HCT116 (cell line): Measurements from ENCODE around the gene HDAC11. TPM values are rescaled to one million over a fixed set of nuclear protein-coding genes. Genes with fewer than 3 reads are reported as not detected.

ENCODE experiments used
- ATAC-seq: fragments of 200-7000 bp; cut with Tn5 transposase; 2 replicates; pipeline ENCODE4 v1.9.1; 2020; ENCODE audit warnings: mild to moderate bottlenecking, moderate library complexity
- BruUV-seq: library from RNA; stranded (reverse); fragments of 400-500 nt; replicated peaks from 2 replicates; lab custom pipeline; 2021; lab: Mats Ljungman, UMichigan
- CTCF ChIA-PET: fragments of 300-600 bp; sonication (Branson Sonifier 250); formaldehyde crosslinking; loops from one replicate; lab custom pipeline; 2021; ENCODE audit warnings: antibody characterized with exemption; lab: Charles Lee
- POLR2A ChIA-PET: fragments of 300-600, 350-600 bp; sonication (Branson Sonifier 250); formaldehyde crosslinking; loops from one replicate; lab custom pipeline; 2021; ENCODE audit warnings: antibody characterized with exemption; lab: Charles Lee
- RAD21 ChIA-PET, 2 experiments: fragments of 300-600 bp; sonication (Branson Sonifier 250); formaldehyde crosslinking; loops; one replicate each; lab custom pipeline; 2023; ENCODE audit warnings: low total read pairs in 2 of 2; ENCODE audit not compliant: uncharacterized antibody in 2 of 2, unreplicated experiment in 2 of 2, low non-redundant PET in 1 of 2; lab: Charles Lee
- DNase-seq: peaks from one replicate; pipeline ENCODE4 v3.0.0-alpha.2; 2010; ENCODE audit warnings: low read depth, low spot score
- H2AFZ ChIP-seq: fragments of 200-600 bp; shearing (Covaris generic), sonication (generic); 2 replicates; pipeline ENCODE4 v1.6.1; 2017; ENCODE audit warnings: low read depth, mixed run types, mixed read lengths, antibody characterized with exemption, low read length; ENCODE audit not compliant: poor library complexity, severe bottlenecking
- H3K27ac ChIP-seq: 2 replicates; pipeline ENCODE4 v1.5.1; 2012; ENCODE audit warnings: low read depth, low read length
- H3K27me3 ChIP-seq: fragments of 200-600 bp; sonication (generic); 2 replicates; pipeline ENCODE4 v1.6.1; 2016; ENCODE audit warnings: mixed run types, low read length, mixed read lengths; ENCODE audit not compliant: insufficient read depth
- H3K36me3 ChIP-seq, 2 experiments: fragments of 200-500 bp in 1 of 2; fragments of 200-600 bp in 1 of 2; sonication (Bioruptor generic) in 1 of 2; sonication (generic) in 1 of 2; 2 replicates each; pipeline versions ENCODE4 v1.5.1 to v1.6.1; 2014 to 2016; ENCODE audit warnings: low read length in 2 of 2, inconsistent platforms in 1 of 2, mixed read lengths in 1 of 2, mixed run types in 1 of 2; ENCODE audit not compliant: insufficient read depth in 2 of 2, control insufficient read depth in 1 of 2
- H3K4me1 ChIP-seq, 2 experiments: fragments of 200-600 bp in 1 of 2; sonication (generic) in 1 of 2; 2 replicates each; pipeline versions ENCODE4 v1.5.1 to v1.6.1; 2012 to 2017; ENCODE audit warnings: low read length in 2 of 2, inconsistent platforms in 1 of 2, mild to moderate bottlenecking in 1 of 2, mixed read lengths in 1 of 2, mixed run types in 1 of 2, moderate library complexity in 1 of 2; ENCODE audit not compliant: insufficient read depth in 2 of 2, control insufficient read depth in 1 of 2
- H3K4me2 ChIP-seq: fragments of 200-600 bp; sonication (generic); 2 replicates; pipeline ENCODE4 v1.6.1; 2017; ENCODE audit warnings: mixed run types, low read length, mixed read lengths
- H3K4me3 ChIP-seq, 2 experiments: fragments of 200-600 bp in 1 of 2; sonication (generic) in 1 of 2; replicated peaks in 1 of 2; 2 replicates each; pipeline ENCODE4 v1.5.1; 2011 to 2016; ENCODE audit warnings: low read length in 2 of 2, control low read depth in 1 of 2, low read depth in 1 of 2, mild to moderate bottlenecking in 1 of 2, mixed read lengths in 1 of 2, mixed run types in 1 of 2
- H3K79me2 ChIP-seq: fragments of 200-600 bp; sonication (generic); 2 replicates; pipeline ENCODE4 v1.6.1; 2017; ENCODE audit warnings: mild to moderate bottlenecking, mixed run types, low read length, moderate library complexity, mixed read lengths; ENCODE audit not compliant: insufficient read depth
- H3K9ac ChIP-seq: fragments of 200-600 bp; sonication (generic); 2 replicates; pipeline ENCODE4 v1.6.1; 2016; ENCODE audit warnings: low read length, mixed read lengths
- H3K9me2 ChIP-seq: fragments of 200-600 bp; sonication (generic), shearing (Covaris generic); 2 replicates; pipeline ENCODE4 v1.6.1; 2017; ENCODE audit warnings: mixed run types, mild to moderate bottlenecking, moderate library complexity; ENCODE audit not compliant: insufficient read depth
- H3K9me3 ChIP-seq, 2 experiments: fragments of 200-500 bp in 1 of 2; fragments of 200-600 bp in 1 of 2; sonication (Bioruptor generic) in 1 of 2; sonication (generic) in 1 of 2; 2 replicates each; pipeline ENCODE4 v1.6.1; 2014 to 2017; ENCODE audit warnings: low read length in 2 of 2, mixed read lengths in 2 of 2, inconsistent platforms in 1 of 2, low read depth in 1 of 2, mild to moderate bottlenecking in 1 of 2, mixed run types in 1 of 2, moderate library complexity in 1 of 2; ENCODE audit not compliant: control insufficient read depth in 1 of 2, insufficient read depth in 1 of 2
- H4K20me1 ChIP-seq: fragments of 200-600 bp; sonication (generic), shearing (Covaris generic); 2 replicates; pipeline ENCODE4 v1.6.1; 2017; ENCODE audit warnings: mixed run types, mild to moderate bottlenecking, moderate library complexity; ENCODE audit not compliant: insufficient read depth
- CBX3 ChIP-seq: IDR thresholded peaks from 2 replicates; pipeline ENCODE4 v1.6.1; 2012; ENCODE audit warnings: low read depth
- EGR1 ChIP-seq: IDR thresholded peaks from 2 replicates; pipeline ENCODE4 v1.6.1; 2012; ENCODE audit warnings: low read depth
- POLR2A ChIP-seq: IDR thresholded peaks from 2 replicates; pipeline ENCODE4 v1.7.0; 2011; ENCODE audit warnings: borderline replicate concordance; ENCODE audit not compliant: insufficient read depth, insufficient read length; ENCODE audit errors: extremely low read depth
- POLR2AphosphoS5 ChIP-seq: IDR thresholded peaks from 2 replicates; pipeline ENCODE4 v1.6.1; 2011; ENCODE audit warnings: mild to moderate bottlenecking, low read depth, low read length, moderate library complexity
- RAD21 ChIP-seq: IDR thresholded peaks from 2 replicates; pipeline ENCODE4 v1.6.1; 2012; ENCODE audit warnings: low read depth, mild to moderate bottlenecking
- SP1 ChIP-seq: IDR thresholded peaks from 2 replicates; pipeline ENCODE4 v1.6.1; 2012; ENCODE audit warnings: low read depth
- SRF ChIP-seq: IDR thresholded peaks from 2 replicates; pipeline ENCODE4 v1.6.1; 2012; ENCODE audit warnings: low read depth
- TCF7L2 ChIP-seq: IDR thresholded peaks from 2 replicates; pipeline ENCODE4 v1.7.0; 2011; ENCODE audit warnings: borderline replicate concordance, inconsistent platforms; ENCODE audit not compliant: insufficient read depth, insufficient read length; ENCODE audit errors: extremely low read depth
- ZNF274 ChIP-seq: fragments of 200-500 bp; sonication (Bioruptor generic); IDR thresholded peaks from 2 replicates; pipeline ENCODE4 v1.6.1; 2014; ENCODE audit warnings: mild to moderate bottlenecking, low read depth, low read length, inconsistent platforms
- intact Hi-C: fragments of 100-400 bp; cut with micrococcal nuclease; formaldehyde crosslinking; loops from 2 replicates; pipeline ENCODE4 v1.10.0; 2022
- total RNA-seq: library from RNA; stranded (reverse); gene quantifications from one replicate; pipeline ENCODE4 v1.2.1, GENCODE V29; 2021; ENCODE audit not compliant: unreplicated experiment
- TF ChIP-seq, protein P1 (sequence below): IDR thresholded peaks from 2 replicates; pipeline ENCODE4 v1.6.1; 2012
- TF ChIP-seq, protein P2 (sequence below): IDR thresholded peaks from 2 replicates; pipeline ENCODE4 v1.6.1; 2012; ENCODE audit warnings: low read depth
- TF ChIP-seq, protein P3 (sequence below), 3 experiments: fragments of 200-600 bp in 1 of 3; sonication (generic) in 1 of 3; IDR thresholded peaks in 2 of 3; conservative IDR thresholded peaks in 1 of 3; 2 replicates each; pipeline ENCODE4 v1.5.1; 2012 to 2017; ENCODE audit warnings: low read depth in 2 of 3, low read length in 2 of 3, antibody characterized with exemption in 1 of 3, borderline replicate concordance in 1 of 3, control low read depth in 1 of 3, mild to moderate bottlenecking in 1 of 3, mixed read lengths in 1 of 3, mixed run types in 1 of 3, moderate library complexity in 1 of 3; ENCODE audit not compliant: insufficient read depth in 1 of 3

The HDAC11 gene
- total RNA-seq, 1 experiment from 2014 or later = 16.1 TPM

DNA sequence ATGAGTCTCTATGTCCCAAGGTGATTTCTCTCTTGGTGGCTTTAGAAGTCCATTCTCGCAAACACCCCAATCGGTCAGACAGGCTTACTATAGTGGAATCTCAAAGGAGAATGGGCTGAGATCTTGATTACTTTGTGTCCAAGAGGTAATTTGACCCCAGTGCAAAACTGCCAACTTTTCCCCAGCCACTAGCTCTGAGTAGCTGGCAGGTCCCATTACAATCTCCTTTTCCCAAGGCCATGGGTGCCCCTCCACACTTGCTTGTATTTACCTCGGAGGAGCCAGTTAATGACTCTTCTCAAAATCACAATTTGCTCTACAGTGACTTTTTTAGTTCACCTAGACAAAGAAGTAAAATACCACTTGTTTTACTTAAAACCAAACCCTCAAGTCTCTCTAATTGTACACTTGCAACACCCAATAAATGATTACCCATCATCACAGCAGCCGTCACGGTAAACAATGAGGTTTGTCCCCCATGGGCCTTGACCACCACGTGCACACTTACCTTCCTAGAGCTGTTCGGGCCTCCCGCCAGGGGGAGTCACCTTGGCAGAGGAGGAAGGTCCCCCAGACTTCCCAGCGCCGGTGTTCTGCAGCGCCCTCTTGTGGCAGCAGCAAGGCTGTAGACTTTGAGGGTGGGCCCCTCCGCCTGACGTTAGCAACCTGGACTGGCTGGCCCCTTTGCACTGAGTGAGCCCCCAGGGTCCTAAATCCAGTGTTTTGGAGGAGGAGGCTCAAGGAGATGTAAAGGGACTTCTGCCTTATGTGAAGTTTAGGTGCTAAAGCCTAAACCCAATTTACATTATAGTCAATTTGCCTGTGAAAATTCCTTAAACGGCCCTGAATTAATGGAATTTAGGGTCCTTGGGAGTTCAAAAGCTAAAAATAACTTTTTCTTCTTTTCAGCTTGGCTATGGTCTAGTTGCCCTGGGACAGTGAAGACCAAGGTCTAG, 18.7 kb upstream of the HDAC11 start:
- peaks cover 2 to 8% of the 10 kb centered on the region in 2 experiments; a peak in 3 of 4 replicates for H3K4me1 ChIP-seq
- no peaks in the 10 kb centered on the region for H3K9me2 ChIP-seq
- no peaks in the 10 kb centered on the region for H3K27me3 ChIP-seq
- RAD21 ChIA-PET = interaction anchor here (0.5 to 1.2 kb wide), 4 partner anchors 9 to 369 kb away, joined by 3 to 7 read pairs (median 4); no protein-coding TSS in a partner anchor
- H3K9me3 ChIP-seq = no peaks in the 10 kb centered on the region
- TF ChIP-seq POLR2A = no peak
- TF ChIP-seq SRF = no peak
- TF ChIP-seq, protein P1, sequence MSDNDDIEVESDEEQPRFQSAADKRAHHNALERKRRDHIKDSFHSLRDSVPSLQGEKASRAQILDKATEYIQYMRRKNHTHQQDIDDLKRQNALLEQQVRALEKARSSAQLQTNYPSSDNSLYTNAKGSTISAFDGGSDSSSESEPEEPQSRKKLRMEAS = peak; percentile 92
- TF ChIP-seq RAD21 = peak; percentile 80
- no peak for TF ChIP-seq POLR2AphosphoS5
- 0 out of 2 replicates have a peak, but pooled peaks have one; percentile 70 for TF ChIP-seq CBX3
- no peak for TF ChIP-seq SP1
- TF ChIP-seq, protein P2, sequence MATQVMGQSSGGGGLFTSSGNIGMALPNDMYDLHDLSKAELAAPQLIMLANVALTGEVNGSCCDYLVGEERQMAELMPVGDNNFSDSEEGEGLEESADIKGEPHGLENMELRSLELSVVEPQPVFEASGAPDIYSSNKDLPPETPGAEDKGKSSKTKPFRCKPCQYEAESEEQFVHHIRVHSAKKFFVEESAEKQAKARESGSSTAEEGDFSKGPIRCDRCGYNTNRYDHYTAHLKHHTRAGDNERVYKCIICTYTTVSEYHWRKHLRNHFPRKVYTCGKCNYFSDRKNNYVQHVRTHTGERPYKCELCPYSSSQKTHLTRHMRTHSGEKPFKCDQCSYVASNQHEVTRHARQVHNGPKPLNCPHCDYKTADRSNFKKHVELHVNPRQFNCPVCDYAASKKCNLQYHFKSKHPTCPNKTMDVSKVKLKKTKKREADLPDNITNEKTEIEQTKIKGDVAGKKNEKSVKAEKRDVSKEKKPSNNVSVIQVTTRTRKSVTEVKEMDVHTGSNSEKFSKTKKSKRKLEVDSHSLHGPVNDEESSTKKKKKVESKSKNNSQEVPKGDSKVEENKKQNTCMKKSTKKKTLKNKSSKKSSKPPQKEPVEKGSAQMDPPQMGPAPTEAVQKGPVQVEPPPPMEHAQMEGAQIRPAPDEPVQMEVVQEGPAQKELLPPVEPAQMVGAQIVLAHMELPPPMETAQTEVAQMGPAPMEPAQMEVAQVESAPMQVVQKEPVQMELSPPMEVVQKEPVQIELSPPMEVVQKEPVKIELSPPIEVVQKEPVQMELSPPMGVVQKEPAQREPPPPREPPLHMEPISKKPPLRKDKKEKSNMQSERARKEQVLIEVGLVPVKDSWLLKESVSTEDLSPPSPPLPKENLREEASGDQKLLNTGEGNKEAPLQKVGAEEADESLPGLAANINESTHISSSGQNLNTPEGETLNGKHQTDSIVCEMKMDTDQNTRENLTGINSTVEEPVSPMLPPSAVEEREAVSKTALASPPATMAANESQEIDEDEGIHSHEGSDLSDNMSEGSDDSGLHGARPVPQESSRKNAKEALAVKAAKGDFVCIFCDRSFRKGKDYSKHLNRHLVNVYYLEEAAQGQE = no peak
- TF ChIP-seq, protein P3, sequence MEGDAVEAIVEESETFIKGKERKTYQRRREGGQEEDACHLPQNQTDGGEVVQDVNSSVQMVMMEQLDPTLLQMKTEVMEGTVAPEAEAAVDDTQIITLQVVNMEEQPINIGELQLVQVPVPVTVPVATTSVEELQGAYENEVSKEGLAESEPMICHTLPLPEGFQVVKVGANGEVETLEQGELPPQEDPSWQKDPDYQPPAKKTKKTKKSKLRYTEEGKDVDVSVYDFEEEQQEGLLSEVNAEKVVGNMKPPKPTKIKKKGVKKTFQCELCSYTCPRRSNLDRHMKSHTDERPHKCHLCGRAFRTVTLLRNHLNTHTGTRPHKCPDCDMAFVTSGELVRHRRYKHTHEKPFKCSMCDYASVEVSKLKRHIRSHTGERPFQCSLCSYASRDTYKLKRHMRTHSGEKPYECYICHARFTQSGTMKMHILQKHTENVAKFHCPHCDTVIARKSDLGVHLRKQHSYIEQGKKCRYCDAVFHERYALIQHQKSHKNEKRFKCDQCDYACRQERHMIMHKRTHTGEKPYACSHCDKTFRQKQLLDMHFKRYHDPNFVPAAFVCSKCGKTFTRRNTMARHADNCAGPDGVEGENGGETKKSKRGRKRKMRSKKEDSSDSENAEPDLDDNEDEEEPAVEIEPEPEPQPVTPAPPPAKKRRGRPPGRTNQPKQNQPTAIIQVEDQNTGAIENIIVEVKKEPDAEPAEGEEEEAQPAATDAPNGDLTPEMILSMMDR (IDR thresholded peaks at IDR 0.05 in 2 of 3, conservative IDR thresholded peaks at IDR 0.05 in 1 of 3; ENCODE audit: borderline replicate concordance in 1 of 3, insufficient read depth in 1 of 3, low read depth in 2 of 3, low read length in 2 of 3) = peak; percentile 88 to 96 (median 91)
- TF ChIP-seq EGR1 = no peak
- TF ChIP-seq TCF7L2 = no peak
- TF ChIP-seq ZNF274 = no peak
- peak overlapping the region; percentile 96 for H2AFZ ChIP-seq
- no TSS peak for BruUV-seq
- intact Hi-C loops = loop anchor here (1.0 kb wide), 1 partner anchor 369 kb away; no protein-coding TSS in a partner anchor
- H3K79me2 ChIP-seq = no peaks in the 10 kb centered on the region
- H4K20me1 ChIP-seq = no peaks in the 10 kb centered on the region
- no peak overlapping the region for H3K4me3 ChIP-seq
- CTCF ChIA-PET = interaction anchor here (0.8 to 3.8 kb wide), 8 partner anchors 9 to 369 kb away, joined by 3 to 18 read pairs (median 6); partner anchors contain the start of gene HDAC11
- no peak overlapping the region for H3K9ac ChIP-seq
- POLR2A ChIA-PET = no interaction called here
- no peaks in the 10 kb centered on the region for H3K36me3 ChIP-seq
- DNase-seq (peak; percentile 66), ATAC-seq (peak; percentile 98)
- H3K4me2 ChIP-seq = no peak overlapping the region
- no peak overlapping the region for H3K27ac ChIP-seq
